ENCODE data around the gene STK35. TPM values are rescaled to one million over a fixed set of nuclear protein-coding genes. Genes with fewer than 3 reads are reported as not detected.

Gene STK35
- total RNA-seq, 1 experiment from 2014 or later, result 38.4 TPM

GRCh38 chr20:2162125-2162822 is 60.6 kb downstream of the STK35 start:
- no peaks in the 10 kb centered on the region for H3F3A ChIP-seq (ENCODE audit: low read length, unreplicated experiment)
- CTCF ChIA-PET, result interaction anchor here (0.5 kb wide), 1 partner anchor 73 kb away, joined by 5 read pairs; no protein-coding TSS in a partner anchor

GRCh38 chr20:2162823-2163166 is 61.2 kb downstream of the STK35 start:
- no peak overlapping the region for H3K27ac ChIP-seq (ENCODE audit: low read length)
- ChIA-PET CTCF (interaction anchor here (0.5 kb wide), 1 partner anchor 73 kb away, joined by 5 read pairs; no protein-coding TSS in a partner anchor), POLR2A (ENCODE audit: unreplicated experiment) (no interaction called here)
- no peaks in the 10 kb centered on the region for H3K9me3 ChIP-seq (ENCODE audit: low read length)
- H3K9me2 ChIP-seq (replicated peaks; ENCODE audit: low read length), result no peaks in the 10 kb centered on the region
- no TSS peak for BruUV-seq (replicated peaks)
- no peaks in the 10 kb centered on the region for H3K36me3 ChIP-seq (ENCODE audit: low read depth, low read length)
- intact Hi-C loops (cut with micrococcal nuclease), result no loop called here
- no peaks in the 10 kb centered on the region for H3F3A ChIP-seq (ENCODE audit: low read length, unreplicated experiment)
- DNase-seq (no peak), ATAC-seq (no peak)
- H3K4me1 ChIP-seq (ENCODE audit: insufficient read depth, low read length), result no peaks in the 10 kb centered on the region
- no peak for TF ChIP-seq EZH2 (IDR thresholded peaks at IDR 0.05; ENCODE audit: low read length, unreplicated experiment)
- TF ChIP-seq CTCF (conservative IDR thresholded peaks at IDR 0.05; ENCODE audit: low read depth, low read length), result no peak
- no peak for TF ChIP-seq EZH2phosphoT487 (IDR thresholded peaks at IDR 0.05; ENCODE audit: borderline replicate concordance, low read length)
- H3K4me3 ChIP-seq (ENCODE audit: low read length), result no peak overlapping the region
- H3K79me2 ChIP-seq (ENCODE audit: low read length), result no peaks in the 10 kb centered on the region
- no peak overlapping the region for H3K9ac ChIP-seq (ENCODE audit: low read length)
- no peak overlapping the region for H2AFZ ChIP-seq (ENCODE audit: low read length)
- H4K20me1 ChIP-seq (ENCODE audit: low read length), result no peaks in the 10 kb centered on the region
- H3K4me2 ChIP-seq (ENCODE audit: low read length), result no peak overlapping the region
- H3K27me3 ChIP-seq (ENCODE audit: low read length), result no peaks in the 10 kb centered on the region

More at GRCh38 chr20:2162125-2162822, 60.6 kb downstream of the STK35 start:
- H3K4me2 ChIP-seq (ENCODE audit: low read length), result no peak overlapping the region
- no peaks in the 10 kb centered on the region for H4K20me1 ChIP-seq (ENCODE audit: low read length)
- DNase-seq, result no peak
- no peaks in the 10 kb centered on the region for H3K27me3 ChIP-seq (ENCODE audit: low read length)
- ATAC-seq, result no peak
- no peak overlapping the region for H3K27ac ChIP-seq (ENCODE audit: low read length)
- H3K36me3 ChIP-seq (ENCODE audit: low read depth, low read length), result no peaks in the 10 kb centered on the region
- no peak overlapping the region for H3K9ac ChIP-seq (ENCODE audit: low read length)
- H3K4me3 ChIP-seq (ENCODE audit: low read length), result no peak overlapping the region
- H3K9me3 ChIP-seq (ENCODE audit: low read length), result no peaks in the 10 kb centered on the region
- no peaks in the 10 kb centered on the region for H3K79me2 ChIP-seq (ENCODE audit: low read length)
- no TSS peak for BruUV-seq (replicated peaks)
- H2AFZ ChIP-seq (ENCODE audit: low read length), result no peak overlapping the region
- H3K9me2 ChIP-seq (replicated peaks; ENCODE audit: low read length), result no peaks in the 10 kb centered on the region
- no peaks in the 10 kb centered on the region for H3K4me1 ChIP-seq (ENCODE audit: insufficient read depth, low read length)
- intact Hi-C loops (cut with micrococcal nuclease), result no loop called here
- TF ChIP-seq CTCF (conservative IDR thresholded peaks at IDR 0.05; ENCODE audit: low read depth, low read length) (no peak), EZH2phosphoT487 (IDR thresholded peaks at IDR 0.05; ENCODE audit: borderline replicate concordance, low read length) (no peak), EZH2 (IDR thresholded peaks at IDR 0.05; ENCODE audit: low read length, unreplicated experiment) (no peak)
- POLR2A ChIA-PET (ENCODE audit: unreplicated experiment), result interaction anchor here (0.6 kb wide), 1 partner anchor 212 kb away, joined by 3 read pairs; no protein-coding TSS in a partner anchor

GRCh38 chr20:2163312-2163711 is 61.7 kb downstream of the STK35 start:
- no peak for DNase-seq
- no peak for ATAC-seq
- Histone ChIP-seq H3K4me3 (ENCODE audit: low read length) (no peak overlapping the region), H3K27me3 (ENCODE audit: low read length) (no peaks in the 10 kb centered on the region), H2AFZ (ENCODE audit: low read length) (no peak overlapping the region), H3K27ac (ENCODE audit: low read length) (no peak overlapping the region), H3K9ac (ENCODE audit: low read length) (no peak overlapping the region), H3F3A (ENCODE audit: low read length, unreplicated experiment) (no peaks in the 10 kb centered on the region), H3K9me3 (ENCODE audit: low read length) (no peaks in the 10 kb centered on the region), H3K4me2 (ENCODE audit: low read length) (no peak overlapping the region), H3K9me2 (replicated peaks; ENCODE audit: low read length) (no peaks in the 10 kb centered on the region), H3K79me2 (ENCODE audit: low read length) (no peaks in the 10 kb centered on the region), H3K36me3 (ENCODE audit: low read depth, low read length) (no peaks in the 10 kb centered on the region), H4K20me1 (ENCODE audit: low read length) (no peaks in the 10 kb centered on the region), H3K4me1 (ENCODE audit: insufficient read depth, low read length) (no peaks in the 10 kb centered on the region)
- no TSS peak for BruUV-seq (replicated peaks)
- intact Hi-C loops (cut with micrococcal nuclease), result no loop called here
- TF ChIP-seq CTCF (conservative IDR thresholded peaks at IDR 0.05; ENCODE audit: low read depth, low read length) (no peak), EZH2 (IDR thresholded peaks at IDR 0.05; ENCODE audit: low read length, unreplicated experiment) (no peak), EZH2phosphoT487 (IDR thresholded peaks at IDR 0.05; ENCODE audit: borderline replicate concordance, low read length) (no peak)
- ChIA-PET CTCF (no interaction called here), POLR2A (ENCODE audit: unreplicated experiment) (no interaction called here)
